Astrocyte (in vitro differentiated cells and primary cell): ENCODE data around the gene CYP4F22. TPM values are rescaled to one million over a fixed set of nuclear protein-coding genes. Genes with fewer than 3 reads are reported as not detected.

Experiments used
- DNase-seq: peaks from one replicate; pipeline ENCODE4 v3.0.0-alpha.2; 2010; ENCODE audit warnings: low read depth
- FAIRE-seq: peaks from 2 replicates; lab custom pipeline; 2011; peaks lifted over from hg19 to GRCh38; lab: Jason Lieb, UNC
- H2AFZ ChIP-seq: 2 replicates; pipeline ENCODE4 v1.6.0; 2012; ENCODE audit warnings: low read depth, low read length, inconsistent platforms
- H3K27ac ChIP-seq: 2 replicates; pipeline ENCODE4 v1.5.1; 2011; ENCODE audit warnings: low read depth, low read length, inconsistent platforms
- H3K27me3 ChIP-seq: 2 replicates; pipeline ENCODE4 v1.6.0; 2011; ENCODE audit warnings: low read length, inconsistent platforms; ENCODE audit not compliant: insufficient read depth
- H3K36me3 ChIP-seq: 2 replicates; pipeline ENCODE4 v1.5.1; 2011; ENCODE audit warnings: low read length, inconsistent platforms; ENCODE audit not compliant: insufficient read depth
- H3K4me1 ChIP-seq: 2 replicates; pipeline ENCODE4 v1.5.1; 2011; ENCODE audit warnings: low read length, inconsistent platforms; ENCODE audit not compliant: insufficient read depth
- H3K4me2 ChIP-seq: 2 replicates; pipeline ENCODE4 v1.6.0; 2012; ENCODE audit warnings: low read length, inconsistent platforms
- H3K4me3 ChIP-seq: 2 replicates; pipeline ENCODE4 v1.5.1; 2011; ENCODE audit warnings: low read depth, mild to moderate bottlenecking, low read length, inconsistent platforms; ENCODE audit not compliant: insufficient read depth
- H3K79me2 ChIP-seq: 2 replicates; pipeline ENCODE4 v1.6.0; 2012; ENCODE audit warnings: mild to moderate bottlenecking, low read length, inconsistent platforms; ENCODE audit not compliant: insufficient read depth
- H3K9ac ChIP-seq: 2 replicates; pipeline ENCODE4 v1.6.0; 2012; ENCODE audit warnings: mild to moderate bottlenecking, low read length, inconsistent platforms
- H3K9me3 ChIP-seq: 2 replicates; pipeline ENCODE4 v1.5.1; 2012; ENCODE audit warnings: low read depth, mild to moderate bottlenecking, low read length, inconsistent platforms; ENCODE audit not compliant: insufficient read depth
- H4K20me1 ChIP-seq: 2 replicates; pipeline ENCODE4 v1.6.0; 2012; ENCODE audit warnings: low read length, inconsistent platforms; ENCODE audit not compliant: insufficient read depth
- H3K27ac Mint-ChIP-seq: one replicate; pipeline ENCODE4 v1.8.0; 2021; ENCODE audit warnings: mild to moderate bottlenecking, mixed read lengths; ENCODE audit not compliant: unreplicated experiment
- H3K27me3 Mint-ChIP-seq: one replicate; pipeline ENCODE4 v1.8.0; 2021; ENCODE audit warnings: low read depth, mixed read lengths; ENCODE audit not compliant: unreplicated experiment
- H3K36me3 Mint-ChIP-seq: one replicate; pipeline ENCODE4 v1.8.0; 2021; ENCODE audit warnings: low read depth, mixed read lengths; ENCODE audit not compliant: unreplicated experiment
- H3K4me1 Mint-ChIP-seq: one replicate; pipeline ENCODE4 v1.8.0; 2021; ENCODE audit warnings: low read depth, mixed read lengths; ENCODE audit not compliant: unreplicated experiment
- H3K4me3 Mint-ChIP-seq: one replicate; pipeline ENCODE4 v1.8.0; 2021; ENCODE audit warnings: mild to moderate bottlenecking, moderate library complexity, mixed read lengths; ENCODE audit not compliant: unreplicated experiment
- H3K9me3 Mint-ChIP-seq: one replicate; pipeline ENCODE4 v1.8.0; 2021; ENCODE audit warnings: mild to moderate bottlenecking, mixed read lengths; ENCODE audit not compliant: unreplicated experiment
- CTCF ChIP-seq: IDR thresholded peaks from 2 replicates; pipeline ENCODE4 v1.5.1; 2011; ENCODE audit warnings: low read depth, mild to moderate bottlenecking, inconsistent platforms, low read length, moderate library complexity; ENCODE audit not compliant: insufficient read depth
- EZH2 ChIP-seq: IDR thresholded peaks from 2 replicates; pipeline ENCODE4 v1.6.1; 2012; ENCODE audit warnings: mild to moderate bottlenecking, low read length, inconsistent platforms; ENCODE audit not compliant: insufficient read depth
- total RNA-seq: library from RNA; stranded (reverse); gene quantifications from 2 replicates; pipeline ENCODE4 v1.2.1, GENCODE V29; 2021

Gene CYP4F22
- total RNA-seq, 1 donor from 2014 or later: not detected

DNA sequence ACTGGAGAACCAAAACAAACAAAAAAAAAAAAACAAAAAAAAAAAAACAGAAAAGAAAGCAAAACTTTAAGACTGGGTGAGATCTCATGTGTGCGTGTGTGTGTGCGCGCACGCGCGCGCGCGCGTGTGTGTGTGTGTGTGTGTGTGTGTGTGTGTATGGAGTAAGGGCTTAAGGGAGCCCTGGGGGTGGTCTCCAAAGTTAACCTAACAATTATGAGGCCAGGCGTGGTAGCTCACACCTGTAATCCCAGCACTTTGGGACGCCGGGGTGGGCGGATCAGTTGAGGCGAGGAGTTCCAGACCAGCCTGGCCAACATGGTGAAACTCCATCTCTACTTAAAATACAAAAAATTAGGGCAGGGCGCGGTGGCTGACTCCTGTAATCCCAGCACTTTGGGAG lies 46.7 kb downstream of the CYP4F22 start:
- H3K27me3 ChIP-seq: no peaks in the 10 kb centered on the region
- H3K4me3 ChIP-seq: no peak overlapping the region
- H3K4me2 ChIP-seq: no peak overlapping the region
- H3K79me2 ChIP-seq: no peaks in the 10 kb centered on the region
- H3K27me3 Mint-ChIP-seq: peaks cover 20% of the 10 kb centered on the region
- H3K4me3 Mint-ChIP-seq: no peak overlapping the region
- no peaks in the 10 kb centered on the region for H3K4me1 Mint-ChIP-seq
- H3K27ac Mint-ChIP-seq: no peak overlapping the region
- no peaks in the 10 kb centered on the region for H3K36me3 ChIP-seq
- H4K20me1 ChIP-seq: no peaks in the 10 kb centered on the region
- no peak overlapping the region for H2AFZ ChIP-seq
- no peak for DNase-seq
- peaks cover 8% of the 10 kb centered on the region for H3K9me3 Mint-ChIP-seq
- no peak overlapping the region for H3K27ac ChIP-seq
- no peak for TF ChIP-seq CTCF
- TF ChIP-seq EZH2: no peak
- no peak for FAIRE-seq
- H3K9me3 ChIP-seq: no peaks in the 10 kb centered on the region
- H3K4me1 ChIP-seq: peaks cover 6% of the 10 kb centered on the region
- no peaks in the 10 kb centered on the region for H3K36me3 Mint-ChIP-seq
- no peak overlapping the region for H3K9ac ChIP-seq

- no peaks in the 10 kb centered on the region for H3K36me3 ChIP-seq
- H3K4me1 ChIP-seq: peaks cover 6% of the 10 kb centered on the region
- Mint-ChIP-seq H3K4me3 (no peak overlapping the region), H3K36me3 (no peaks in the 10 kb centered on the region), H3K27me3 (peaks cover 20% of the 10 kb centered on the region), H3K27ac (no peak overlapping the region), H3K9me3 (peaks cover 5% of the 10 kb centered on the region), H3K4me1 (no peaks in the 10 kb centered on the region)
- H3K79me2 ChIP-seq: no peaks in the 10 kb centered on the region
- peak overlapping the region; percentile 45 for H3K9ac ChIP-seq
- H2AFZ ChIP-seq: peak overlapping the region; percentile 82
- peak overlapping the region; percentile 88 for H3K4me2 ChIP-seq
- H4K20me1 ChIP-seq: no peaks in the 10 kb centered on the region
- FAIRE-seq: peak; percentile 73
- peak overlapping the region; percentile 45 for H3K4me3 ChIP-seq
- H3K9me3 ChIP-seq: no peaks in the 10 kb centered on the region
- peak; percentile 78 for DNase-seq
- peak; percentile 70 for TF ChIP-seq CTCF
- no peak for TF ChIP-seq EZH2
- no peaks in the 10 kb centered on the region for H3K27me3 ChIP-seq
- no peak overlapping the region for H3K27ac ChIP-seq
Observed at GRCh38 chr19:15555759-15556633, 47.7 kb downstream of the CYP4F22 start.
